A172 (cell line): ENCODE results near the gene CALN1. TPM values are rescaled to one million over a fixed set of nuclear protein-coding genes. Genes with fewer than 3 reads are reported as not detected.

Experiments
- DNase-seq: peaks from one replicate; pipeline ENCODE4 v3.0.0-alpha.2; 2015; ENCODE audit warnings: low spot score
- total RNA-seq: library from RNA; depleted of rRNA; stranded (reverse); fragments of >200 nt; shearing (Covaris generic); gene quantifications from 2 replicates; pipeline ENCODE4 v1.2.3, GENCODE V29; 2014

CALN1 gene
- total RNA-seq, 1 experiment from 2014 or later, result not detected

- DNase-seq, result no peak
Measured at GRCh38 chr7:72038022-72038732, 374.0 kb downstream of the CALN1 start.

GRCh38 chr7:72037516-72037915, 374.6 kb downstream of the CALN1 start:
- DNase-seq, result no peak

- no peak for DNase-seq
Measured at GRCh38 chr7:72035266-72035665, 376.9 kb downstream of the CALN1 start.

- no peak for DNase-seq
Measured at GRCh38 chr7:72032934-72033333, 379.2 kb downstream of the CALN1 start.

GRCh38 chr7:72030994-72031667, 381.0 kb downstream of the CALN1 start:
- DNase-seq, result no peak

GRCh38 chr7:72028267-72028666, 383.9 kb downstream of the CALN1 start:
- DNase-seq, result no peak

- no peak for DNase-seq
Measured at GRCh38 chr7:72025381-72025960, 386.7 kb downstream of the CALN1 start.

GRCh38 chr7:72023926-72024325, 388.2 kb downstream of the CALN1 start:
- DNase-seq, result no peak

GRCh38 chr7:72021716-72022115, 390.4 kb downstream of the CALN1 start:
- DNase-seq, result no peak

- DNase-seq, result no peak
Measured at GRCh38 chr7:72020311-72020710, 391.8 kb downstream of the CALN1 start.

- no peak for DNase-seq
Measured at GRCh38 chr7:72019436-72019835, 392.7 kb downstream of the CALN1 start.

GRCh38 chr7:72017756-72018155, 394.4 kb downstream of the CALN1 start:
- no peak for DNase-seq

- DNase-seq, result no peak
Measured at GRCh38 chr7:72016574-72016973, 395.6 kb downstream of the CALN1 start.

- DNase-seq, result no peak
Measured at GRCh38 chr7:72015136-72015535, 397.0 kb downstream of the CALN1 start.

- DNase-seq, result no peak
Measured at GRCh38 chr7:72007018-72007417, 405.1 kb downstream of the CALN1 start.

- no peak for DNase-seq
Measured at GRCh38 chr7:72003236-72003635, 408.9 kb downstream of the CALN1 start.

GRCh38 chr7:71996141-71996540, 416.0 kb downstream of the CALN1 start:
- no peak for DNase-seq

GRCh38 chr7:71995111-71995510, 417.0 kb downstream of the CALN1 start:
- no peak for DNase-seq

- no peak for DNase-seq
Measured at GRCh38 chr7:71991586-71991985, 420.6 kb downstream of the CALN1 start.

- no peak for DNase-seq
Measured at GRCh38 chr7:71990138-71990462, 422.0 kb downstream of the CALN1 start.

GRCh38 chr7:71988201-71988600, 423.9 kb downstream of the CALN1 start:
- no peak for DNase-seq

GRCh38 chr7:71987200-71987767, 424.9 kb downstream of the CALN1 start:
- DNase-seq, result no peak

GRCh38 chr7:71984348-71984747, 427.8 kb downstream of the CALN1 start:
- no peak for DNase-seq
